Fibroblast of the aortic adventitia (primary cell): ENCODE measurements around the gene PFKFB4. TPM values are rescaled to one million over a fixed set of nuclear protein-coding genes. Genes with fewer than 3 reads are reported as not detected.

ENCODE experiments used
- DNase-seq: peaks from one replicate; pipeline ENCODE4 v3.0.0-alpha.2; 2010; ENCODE audit warnings: low read depth
- H3K4me3 ChIP-seq: 2 replicates; pipeline ENCODE4 v1.5.1; 2011; ENCODE audit warnings: low read depth, mild to moderate bottlenecking, control low read depth, low read length, moderate library complexity
- CTCF ChIP-seq: IDR thresholded peaks from 2 replicates; pipeline ENCODE4 v1.5.1; 2011; ENCODE audit warnings: mild to moderate bottlenecking, low read length, control low read depth, inconsistent platforms; ENCODE audit not compliant: insufficient read depth
- total RNA-seq: library from RNA; depleted of rRNA; stranded (reverse); fragments of >200 nt; gene quantifications from 2 replicates; pipeline ENCODE4 v1.2.3, GENCODE V29; 2012; ENCODE audit warnings: low replicate concordance

Gene PFKFB4
- total RNA-seq, 1 donor, result 4.7 TPM

- no peak for DNase-seq
- H3K4me3 ChIP-seq, result no peak overlapping the region
- no peak for TF ChIP-seq CTCF
Observed at GRCh38 chr3:48572517-48572916, 15.9 kb upstream of the PFKFB4 start.

GRCh38 chr3:48571938-48572337, 15.3 kb upstream of the PFKFB4 start:
- DNase-seq, result no peak
- no peak for TF ChIP-seq CTCF
- H3K4me3 ChIP-seq, result no peak overlapping the region

DNA sequence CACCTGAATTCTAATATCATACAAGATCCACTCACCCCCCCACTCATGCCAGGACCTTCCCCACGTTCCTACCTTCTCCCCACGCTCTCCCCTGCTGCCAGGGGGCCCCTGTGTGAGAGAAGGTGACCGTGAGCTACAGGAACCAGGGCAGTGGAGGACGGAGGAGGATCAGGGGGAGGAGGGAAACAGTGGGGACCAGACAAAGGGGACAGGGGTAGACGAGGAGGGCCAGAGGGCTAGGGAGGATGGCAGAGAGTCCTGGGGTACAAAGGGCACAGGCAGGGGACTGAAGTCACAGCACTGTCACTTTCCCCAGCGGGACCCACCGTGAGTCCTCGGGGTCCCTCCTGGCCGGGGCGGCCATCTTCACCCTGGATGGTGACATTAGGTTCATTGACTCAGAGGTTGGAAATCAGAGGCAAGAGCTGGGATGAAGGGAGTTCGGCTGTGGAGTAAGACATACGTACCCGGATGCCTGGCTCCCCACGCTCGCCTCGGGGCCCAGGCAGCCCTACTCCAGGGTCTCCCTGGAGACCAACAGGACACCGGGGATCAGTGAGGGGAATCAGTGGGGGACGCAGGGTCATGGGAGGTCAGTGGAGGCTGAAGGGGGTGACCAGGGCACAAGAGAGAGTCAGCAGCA, 13.3 kb upstream of the PFKFB4 start:
- TF ChIP-seq CTCF, result no peak
- no peak overlapping the region for H3K4me3 ChIP-seq
- no peak for DNase-seq

- DNase-seq, result no peak
- H3K4me3 ChIP-seq, result no peak overlapping the region
Observed at GRCh38 chr3:48569400-48569799, 12.8 kb upstream of the PFKFB4 start.

DNA sequence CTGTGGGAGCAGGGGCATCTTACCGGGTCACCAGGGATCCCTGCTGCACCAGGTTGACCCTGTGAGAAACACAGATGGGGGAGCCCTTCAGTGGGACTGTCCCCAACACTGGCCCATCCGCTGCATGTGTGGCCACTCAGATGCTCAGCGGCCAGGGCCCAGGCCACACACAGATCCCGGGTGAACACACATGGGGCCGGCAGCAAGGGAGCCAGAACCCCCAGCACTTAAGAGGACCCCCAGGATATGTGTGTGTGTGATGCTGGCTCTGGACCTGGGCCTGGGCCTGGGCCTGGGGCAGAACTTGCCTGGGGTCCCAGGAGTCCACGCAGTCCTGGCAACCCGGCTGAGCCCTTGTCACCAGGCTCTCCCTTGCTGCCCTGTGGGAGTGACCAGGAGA, 11.9 kb upstream of the PFKFB4 start:
- TF ChIP-seq CTCF, result no peak
- DNase-seq, result no peak
- no peak overlapping the region for H3K4me3 ChIP-seq

More at GRCh38 chr3:48569400-48569799, 12.8 kb upstream of the PFKFB4 start:
- no peak for TF ChIP-seq CTCF

- no peak for DNase-seq
- H3K4me3 ChIP-seq, result no peak overlapping the region
- no peak for TF ChIP-seq CTCF
Observed at GRCh38 chr3:48567500-48567899, 10.9 kb upstream of the PFKFB4 start.

DNA sequence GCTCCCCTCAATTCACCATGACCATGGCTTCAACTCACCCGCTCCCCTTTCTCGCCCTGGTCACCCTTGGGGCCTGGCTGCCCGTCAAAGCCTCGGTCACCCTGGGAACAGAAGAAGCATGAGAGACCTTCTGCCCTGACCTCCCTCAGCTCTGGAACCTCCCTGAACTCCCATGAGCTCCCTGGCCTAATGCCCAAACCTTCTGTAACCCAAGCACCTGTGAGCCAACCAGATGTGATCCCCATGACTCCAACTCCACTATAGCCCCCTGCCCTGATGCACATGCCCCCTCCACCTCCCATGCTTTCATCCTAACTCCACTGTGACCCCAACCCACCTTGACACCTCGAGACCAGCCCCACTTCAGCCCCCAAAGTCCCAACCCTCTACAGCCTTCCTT, 10.5 kb upstream of the PFKFB4 start:
- no peak overlapping the region for H3K4me3 ChIP-seq
- no peak for TF ChIP-seq CTCF
- DNase-seq, result no peak
